PFSK-1 (cell line): ENCODE measurements around the gene FOXP4.

ENCODE experiments used
- FOXP2 ChIP-seq: optimal IDR thresholded peaks from 2 replicates; pipeline ENCODE3; 2011; ENCODE audit warnings: borderline replicate concordance, control low read depth, inconsistent platforms; ENCODE audit not compliant: insufficient read depth; ENCODE audit errors: extremely low read length, extremely low read depth
- POLR2AphosphoS5 ChIP-seq: IDR thresholded peaks from 2 replicates; pipeline ENCODE4 v1.6.1; 2012; ENCODE audit warnings: low read depth, mild to moderate bottlenecking, control low read depth, low read length, moderate library complexity
- SIN3A ChIP-seq: IDR thresholded peaks from 2 replicates; pipeline ENCODE4 v1.6.1; 2012; ENCODE audit warnings: mild to moderate bottlenecking, low read length, moderate library complexity, borderline replicate concordance; ENCODE audit not compliant: insufficient read depth
- TAF1 ChIP-seq: IDR thresholded peaks from 2 replicates; pipeline ENCODE4 v1.6.1; 2012; ENCODE audit warnings: low read length, control low read depth, borderline replicate concordance; ENCODE audit not compliant: insufficient read depth
- TF ChIP-seq, protein P1 (sequence below), 2 experiments: IDR thresholded peaks; 2 replicates each; pipeline versions ENCODE4 v1.6.1 to v1.8.0; 2011 to 2012; ENCODE audit warnings: low read depth in 2 of 2, low read length in 2 of 2, control low read depth in 1 of 2, inconsistent platforms in 1 of 2, mild to moderate bottlenecking in 1 of 2, moderate library complexity in 1 of 2; ENCODE audit not compliant: insufficient read depth in 1 of 2

The FOXP4 gene

GRCh38 chr6:41531591-41532582 is 14.3 kb upstream of the FOXP4 start:
- TF ChIP-seq TAF1 (no peak), SIN3A (peak; percentile 86; the same call in 1 of the 2 replicates), FOXP2 (peak; percentile 94), POLR2AphosphoS5 (peak; percentile 56; the same call in 1 of the 2 replicates)
- TF ChIP-seq, protein P1, sequence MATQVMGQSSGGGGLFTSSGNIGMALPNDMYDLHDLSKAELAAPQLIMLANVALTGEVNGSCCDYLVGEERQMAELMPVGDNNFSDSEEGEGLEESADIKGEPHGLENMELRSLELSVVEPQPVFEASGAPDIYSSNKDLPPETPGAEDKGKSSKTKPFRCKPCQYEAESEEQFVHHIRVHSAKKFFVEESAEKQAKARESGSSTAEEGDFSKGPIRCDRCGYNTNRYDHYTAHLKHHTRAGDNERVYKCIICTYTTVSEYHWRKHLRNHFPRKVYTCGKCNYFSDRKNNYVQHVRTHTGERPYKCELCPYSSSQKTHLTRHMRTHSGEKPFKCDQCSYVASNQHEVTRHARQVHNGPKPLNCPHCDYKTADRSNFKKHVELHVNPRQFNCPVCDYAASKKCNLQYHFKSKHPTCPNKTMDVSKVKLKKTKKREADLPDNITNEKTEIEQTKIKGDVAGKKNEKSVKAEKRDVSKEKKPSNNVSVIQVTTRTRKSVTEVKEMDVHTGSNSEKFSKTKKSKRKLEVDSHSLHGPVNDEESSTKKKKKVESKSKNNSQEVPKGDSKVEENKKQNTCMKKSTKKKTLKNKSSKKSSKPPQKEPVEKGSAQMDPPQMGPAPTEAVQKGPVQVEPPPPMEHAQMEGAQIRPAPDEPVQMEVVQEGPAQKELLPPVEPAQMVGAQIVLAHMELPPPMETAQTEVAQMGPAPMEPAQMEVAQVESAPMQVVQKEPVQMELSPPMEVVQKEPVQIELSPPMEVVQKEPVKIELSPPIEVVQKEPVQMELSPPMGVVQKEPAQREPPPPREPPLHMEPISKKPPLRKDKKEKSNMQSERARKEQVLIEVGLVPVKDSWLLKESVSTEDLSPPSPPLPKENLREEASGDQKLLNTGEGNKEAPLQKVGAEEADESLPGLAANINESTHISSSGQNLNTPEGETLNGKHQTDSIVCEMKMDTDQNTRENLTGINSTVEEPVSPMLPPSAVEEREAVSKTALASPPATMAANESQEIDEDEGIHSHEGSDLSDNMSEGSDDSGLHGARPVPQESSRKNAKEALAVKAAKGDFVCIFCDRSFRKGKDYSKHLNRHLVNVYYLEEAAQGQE (IDR thresholded peaks at IDR 0.05; ENCODE audit: insufficient read depth in 1 of 2, low read depth in 2 of 2, low read length in 2 of 2), result peak in 1 of 2 experiments; percentile 11; a peak in 1 of 4 replicates

DNA sequence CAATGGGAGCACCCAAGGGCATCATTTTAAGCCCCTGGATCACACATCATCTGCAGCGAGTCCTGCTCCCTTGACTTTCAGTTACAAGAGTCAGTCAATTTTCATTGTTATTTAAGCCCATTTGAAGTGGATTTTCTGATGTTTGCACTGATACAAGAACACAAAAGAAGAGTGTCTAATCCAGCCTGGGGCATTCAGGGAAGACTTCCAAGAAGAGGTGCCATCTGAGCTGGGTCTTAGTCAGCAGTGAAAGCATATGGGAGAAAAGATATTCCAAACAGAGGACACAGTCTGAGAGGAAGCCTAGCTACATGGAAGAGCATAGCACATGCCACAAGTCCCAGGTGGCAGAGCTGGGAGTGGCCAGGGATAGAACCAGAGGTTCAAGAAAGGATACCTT is 10.4 kb upstream of the FOXP4 start:
- TF ChIP-seq SIN3A (no peak), FOXP2 (no peak), TAF1 (no peak), POLR2AphosphoS5 (no peak)
- TF ChIP-seq, protein P1 (IDR thresholded peaks at IDR 0.05; ENCODE audit: insufficient read depth in 1 of 2, low read depth in 2 of 2, low read length in 2 of 2), result no peak

DNA sequence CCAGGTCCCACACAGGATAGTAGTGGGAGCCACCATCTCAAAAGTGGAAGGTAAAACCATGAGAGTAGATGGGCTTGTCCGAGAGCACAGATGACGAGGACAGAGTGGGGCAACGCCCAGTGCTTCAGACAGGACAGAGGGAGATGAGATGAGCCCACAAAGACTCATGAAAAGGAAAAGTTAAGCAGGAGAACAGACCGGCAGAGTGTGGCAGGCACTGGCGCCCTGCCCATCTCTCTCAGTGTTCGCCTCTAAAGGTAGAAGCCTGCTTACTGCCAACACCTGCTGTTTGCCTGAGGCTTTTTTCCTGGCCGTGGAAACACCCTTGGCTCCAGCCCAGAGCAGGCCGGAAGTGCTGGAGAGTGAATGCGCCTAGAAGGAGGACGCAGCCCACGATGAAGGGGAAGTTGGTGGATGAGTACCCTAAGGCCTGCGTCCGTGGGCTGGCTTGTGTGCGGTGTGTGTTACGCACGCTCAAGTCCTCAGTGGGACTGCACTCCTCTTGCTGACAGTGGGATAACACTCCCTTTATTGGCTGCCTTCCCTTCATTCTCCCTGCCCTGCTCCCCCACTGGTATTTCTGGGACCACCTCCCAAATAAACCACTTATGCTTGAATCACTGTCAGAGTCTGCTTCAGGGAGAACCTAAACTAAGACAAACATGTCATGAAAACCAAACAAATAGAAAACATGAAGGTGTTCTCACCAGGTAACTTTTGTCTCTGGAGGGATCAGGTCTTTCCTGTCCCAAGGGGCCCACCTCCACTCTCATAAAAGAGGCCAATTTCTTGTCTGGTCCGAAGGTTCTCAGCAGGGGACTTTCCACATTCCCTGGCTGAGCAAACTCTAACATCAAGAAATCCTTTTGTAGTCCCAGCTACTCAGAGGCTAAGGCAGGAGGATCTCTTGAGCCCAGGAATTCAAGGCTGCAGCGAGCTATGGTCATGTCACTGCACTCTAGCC is 9.1 kb upstream of the FOXP4 start:
- TF ChIP-seq, protein P1 (IDR thresholded peaks at IDR 0.05; ENCODE audit: insufficient read depth in 1 of 2, low read depth in 2 of 2, low read length in 2 of 2), result peak in 1 of 2 experiments; percentile 63; a peak in 1 of 4 replicates
- 0 out of 2 replicates have a peak, but pooled peaks have one; percentile 40 for TF ChIP-seq SIN3A
- no peak for TF ChIP-seq TAF1

GRCh38 chr6:41538556-41539182 is 7.5 kb upstream of the FOXP4 start:
- TF ChIP-seq POLR2AphosphoS5 (no peak), FOXP2 (no peak), SIN3A (no peak), TAF1 (no peak)
- TF ChIP-seq, protein P1 (IDR thresholded peaks at IDR 0.05; ENCODE audit: insufficient read depth in 1 of 2, low read depth in 2 of 2, low read length in 2 of 2), result no peak
